22Rv1 (cell line): ENCODE results near the gene BANP.
"Not testable (repeated sequence)": the region's sequence is repeated elsewhere in the genome, so short reads cannot be mapped to it uniquely, and the experiment has no call there.

Experiments used
- CTCF ChIP-seq: fragments of 450-650 bp; IDR thresholded peaks from 2 replicates; pipeline ENCODE4 v1.5.1; 2017; ENCODE audit warnings: mild to moderate bottlenecking
- ZFX ChIP-seq: fragments of 450-650 bp; IDR thresholded peaks from 2 replicates; pipeline ENCODE4 v1.6.1; 2017; ENCODE audit warnings: antibody characterized with exemption, borderline replicate concordance

GRCh38 chr16:87934752-87935425 lies 16.3 kb upstream of the BANP start:
- TF ChIP-seq CTCF, ZFX: not testable (repeated sequence)
